SKM-1 treated with dmso at 0.1 percent for 144 hours (cell line): ENCODE measurements around the gene RIC3.

Experiments used
- DNase-seq: peaks from one replicate; lab custom pipeline; 2025; ENCODE audit not compliant: unreplicated experiment; lab: John Stamatoyannopoulos, UW

The RIC3 gene

GRCh38 chr11:8069771-8070170 lies 99.1 kb downstream of the RIC3 start:
- DNase-seq: no peak

DNA sequence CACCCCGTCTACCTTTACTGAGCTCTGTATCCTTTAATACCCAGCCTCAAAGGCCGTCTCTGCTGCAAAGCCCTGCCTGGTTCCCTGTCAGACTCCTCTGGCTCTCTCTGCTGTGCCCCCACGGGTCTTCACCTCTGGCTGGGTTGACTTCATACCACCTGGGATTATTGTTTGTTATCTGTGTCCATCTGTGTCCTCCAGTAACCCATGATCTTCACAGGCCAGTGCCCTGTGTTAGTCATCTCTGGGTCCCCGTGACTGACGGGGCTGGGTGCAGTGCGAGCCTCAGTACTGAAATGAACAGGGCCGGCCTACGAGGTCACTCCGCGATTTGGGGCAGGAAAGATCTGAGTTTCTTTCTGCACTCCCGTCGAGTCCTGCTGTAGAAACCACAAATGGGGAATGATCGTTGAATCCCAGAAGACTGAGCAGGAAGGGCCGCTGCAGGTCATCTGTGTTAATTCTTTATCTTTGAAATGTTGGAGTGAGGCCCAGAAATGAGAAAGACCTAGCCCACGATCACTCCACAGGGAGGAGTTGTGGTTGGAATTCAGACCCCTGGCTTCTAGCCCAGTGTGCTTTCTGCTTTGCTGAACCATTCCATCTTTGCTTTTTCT lies 100.1 kb downstream of the RIC3 start:
- DNase-seq: no peak

GRCh38 chr11:8067929-8068575 lies 100.8 kb downstream of the RIC3 start:
- DNase-seq: no peak

DNA sequence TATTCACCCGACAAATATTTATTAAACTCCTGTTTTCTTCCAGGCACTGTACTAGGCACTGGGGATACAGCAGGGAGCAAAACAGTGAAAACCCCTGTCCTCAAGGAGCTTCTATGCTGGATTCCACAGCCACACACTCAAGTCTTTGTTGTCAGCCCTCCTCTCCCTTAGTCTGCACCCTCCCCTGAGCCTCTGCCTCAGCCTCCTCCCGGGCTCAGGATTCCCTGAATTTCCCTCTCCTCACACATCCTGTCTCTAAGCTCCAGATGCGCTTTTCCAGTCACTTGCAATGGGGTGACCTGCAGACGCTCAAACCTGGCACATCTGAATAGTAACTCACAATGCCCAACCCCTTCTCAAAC lies 101.3 kb downstream of the RIC3 start:
- DNase-seq: no peak

DNA sequence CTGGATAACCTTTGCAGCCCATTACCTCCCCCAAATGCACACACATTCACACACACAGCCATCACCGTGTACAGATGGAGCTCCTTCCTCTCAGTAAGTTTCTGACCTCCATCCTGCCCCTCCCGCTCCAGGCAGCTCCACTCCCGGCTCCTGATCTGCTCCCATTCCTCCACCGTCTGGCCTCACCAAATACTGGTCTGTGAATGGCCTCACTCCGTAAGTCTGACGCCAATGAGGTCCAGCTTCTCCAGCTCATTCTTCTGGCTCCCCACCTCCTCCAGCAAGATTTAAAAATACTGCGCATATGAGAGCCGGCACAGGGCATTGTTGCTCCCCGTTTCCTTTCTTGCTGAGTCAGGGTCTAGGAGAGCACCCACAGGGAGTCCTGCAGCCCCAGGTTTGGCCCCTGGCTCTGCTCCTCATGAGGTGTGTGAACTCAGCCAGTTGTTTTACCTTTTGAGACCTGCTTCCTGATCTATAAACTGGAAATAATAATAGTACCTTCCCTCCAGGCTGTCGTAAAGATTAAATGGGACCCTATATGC lies 101.8 kb downstream of the RIC3 start:
- DNase-seq: no peak

DNA sequence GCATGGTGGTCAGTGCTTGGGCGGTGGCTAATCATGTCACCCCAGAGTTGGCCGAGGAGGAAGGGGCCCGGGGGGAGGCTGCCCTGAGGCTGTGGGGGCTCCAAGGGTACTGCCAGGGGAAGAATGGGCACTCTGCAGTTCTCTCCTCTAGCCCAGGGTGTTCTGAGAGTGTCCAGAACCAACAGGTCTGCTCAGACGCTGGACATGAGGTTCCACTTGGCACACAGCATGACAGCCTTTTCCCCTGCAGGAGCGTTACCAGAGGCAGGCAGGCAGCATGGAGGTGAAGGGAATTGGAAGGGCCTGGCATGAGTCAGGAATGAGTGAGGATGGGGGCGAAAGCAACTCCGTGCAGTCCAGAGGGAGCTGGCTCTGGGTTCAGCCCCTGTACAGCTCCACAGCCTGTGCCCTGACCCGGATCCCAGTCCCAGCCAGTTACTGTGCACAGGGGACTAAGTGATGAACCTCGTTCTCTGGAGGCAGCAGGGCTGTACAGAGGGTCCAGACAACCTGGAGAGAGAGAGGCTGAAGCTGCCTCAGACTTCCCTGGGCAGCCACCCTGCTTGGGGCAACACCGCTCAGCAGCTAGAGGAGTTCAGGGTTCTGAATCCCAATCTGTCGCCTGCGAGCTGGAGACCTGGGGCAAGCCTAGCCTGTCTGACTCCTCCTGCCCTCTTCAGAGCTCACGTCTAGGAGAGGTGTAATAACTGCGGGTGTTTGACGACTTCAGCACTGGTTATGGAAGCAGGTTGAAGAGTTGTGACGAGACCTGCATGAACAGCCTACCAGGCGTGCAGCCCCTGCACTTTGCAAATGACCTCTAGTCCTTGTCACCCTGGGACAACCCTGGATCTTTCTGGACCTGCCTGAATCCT lies 102.6 kb downstream of the RIC3 start:
- no peak for DNase-seq

DNA sequence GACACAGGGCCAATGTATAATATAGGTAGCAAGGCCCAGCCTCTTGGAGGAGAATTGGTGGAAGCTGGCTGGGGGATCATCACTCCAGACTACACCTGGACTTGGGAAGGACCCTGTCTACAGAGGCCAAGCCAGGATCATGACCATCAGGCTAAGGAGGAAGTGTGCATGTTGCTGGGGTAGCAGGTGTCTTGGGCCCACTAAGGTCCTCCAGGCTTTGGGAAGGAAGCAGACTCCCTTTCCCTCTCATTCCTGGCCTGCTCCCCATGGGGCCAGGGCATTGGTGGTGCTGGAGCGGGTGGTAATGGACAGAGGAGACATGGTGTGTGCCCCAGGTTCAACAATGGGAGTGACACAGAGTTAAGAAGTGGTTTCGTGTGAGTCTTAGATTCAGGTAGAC lies 103.8 kb downstream of the RIC3 start:
- no peak for DNase-seq

- no peak for DNase-seq
These were observed 105.5 kb downstream of the RIC3 start for GRCh38 chr11:8063324-8063723.

DNA sequence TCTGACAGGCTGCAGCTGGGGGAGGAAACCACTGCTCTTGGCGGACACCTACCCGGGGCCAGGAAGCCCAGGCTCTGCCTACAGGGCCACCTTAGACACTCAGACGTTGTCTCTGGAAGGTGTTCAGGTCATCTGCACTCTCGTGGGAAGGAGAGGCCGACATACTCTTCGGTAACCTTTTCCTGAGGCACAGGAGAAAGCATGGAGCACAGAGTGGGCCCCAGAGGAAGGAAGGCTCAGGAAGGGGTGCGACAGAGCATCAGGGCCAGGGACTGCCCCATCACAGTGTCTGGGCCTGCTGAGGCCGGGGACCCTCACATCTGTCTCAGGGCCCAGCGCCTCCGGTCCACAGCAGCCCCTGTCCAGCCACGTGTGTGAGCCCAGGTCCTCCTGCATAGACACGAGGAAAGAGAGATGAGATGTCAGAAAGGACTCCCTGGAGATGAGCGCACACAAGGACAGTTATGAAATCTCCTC lies 106.0 kb downstream of the RIC3 start:
- DNase-seq: no peak

GRCh38 chr11:8061555-8062428 lies 107.0 kb downstream of the RIC3 start:
- no peak for DNase-seq

DNA sequence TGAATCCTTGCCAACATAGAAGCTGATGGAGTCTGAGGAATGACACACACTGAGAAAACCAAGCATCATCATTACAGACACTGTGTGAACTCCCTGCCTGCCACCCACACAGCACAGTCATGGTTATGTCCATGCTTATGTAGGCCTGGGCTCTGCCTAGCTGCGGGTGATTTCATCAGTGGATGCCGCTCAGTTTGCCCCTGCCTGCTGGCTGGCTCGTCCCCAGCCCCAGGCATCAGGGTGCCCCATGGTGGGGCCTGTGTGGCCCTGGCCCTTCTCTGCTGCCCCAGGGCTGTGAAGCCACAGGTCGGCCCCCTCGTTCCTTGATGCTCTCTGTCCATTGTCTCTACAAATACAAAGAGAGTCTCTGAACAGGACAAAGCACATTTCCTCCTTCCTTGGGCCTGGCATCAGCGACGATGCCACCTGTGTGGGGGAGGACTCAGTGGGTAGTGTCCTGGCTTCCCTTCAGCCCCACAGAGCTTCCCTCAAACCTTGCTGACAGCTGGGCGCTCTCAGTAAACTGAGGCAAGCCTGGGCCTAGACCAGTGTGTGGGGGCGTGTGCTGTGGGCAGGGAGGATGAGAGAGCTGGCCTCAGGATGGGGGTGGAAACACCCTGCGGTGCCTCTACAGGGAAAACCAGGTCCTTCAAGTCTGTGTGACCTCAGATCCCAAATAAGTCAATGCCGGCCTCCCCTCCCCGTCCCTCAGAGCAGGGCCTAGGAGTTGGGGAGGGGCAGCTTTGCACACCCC lies 107.8 kb downstream of the RIC3 start:
- DNase-seq: no peak

DNA sequence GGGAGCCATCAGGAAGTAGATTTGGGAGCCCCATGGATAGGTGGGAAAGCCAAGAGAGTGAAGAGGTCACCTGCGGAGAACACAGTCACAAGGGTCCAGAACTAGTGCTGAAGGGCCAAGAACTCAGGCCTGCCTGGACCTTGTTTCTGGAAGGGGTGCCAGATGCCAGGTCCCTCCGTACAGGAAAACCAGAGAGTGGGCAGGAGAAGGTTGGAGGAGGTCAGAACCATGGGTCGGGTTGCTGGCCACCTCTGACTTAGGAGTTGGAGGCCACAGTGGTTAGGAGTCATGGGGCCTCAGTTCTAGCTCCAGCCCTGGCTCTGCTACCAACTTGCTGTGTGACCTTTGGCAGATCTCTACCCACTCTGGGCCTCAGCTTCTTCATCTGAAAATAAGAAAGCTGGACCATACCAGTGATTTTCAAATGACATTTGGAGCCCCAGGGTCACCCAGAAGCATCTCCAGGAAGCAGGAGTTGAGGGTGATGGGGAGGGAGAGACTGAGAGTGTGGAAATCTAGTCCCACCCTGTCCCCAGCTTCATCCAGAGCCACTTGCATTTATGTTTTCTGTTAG lies 108.6 kb downstream of the RIC3 start:
- DNase-seq: peak; percentile 85

DNA sequence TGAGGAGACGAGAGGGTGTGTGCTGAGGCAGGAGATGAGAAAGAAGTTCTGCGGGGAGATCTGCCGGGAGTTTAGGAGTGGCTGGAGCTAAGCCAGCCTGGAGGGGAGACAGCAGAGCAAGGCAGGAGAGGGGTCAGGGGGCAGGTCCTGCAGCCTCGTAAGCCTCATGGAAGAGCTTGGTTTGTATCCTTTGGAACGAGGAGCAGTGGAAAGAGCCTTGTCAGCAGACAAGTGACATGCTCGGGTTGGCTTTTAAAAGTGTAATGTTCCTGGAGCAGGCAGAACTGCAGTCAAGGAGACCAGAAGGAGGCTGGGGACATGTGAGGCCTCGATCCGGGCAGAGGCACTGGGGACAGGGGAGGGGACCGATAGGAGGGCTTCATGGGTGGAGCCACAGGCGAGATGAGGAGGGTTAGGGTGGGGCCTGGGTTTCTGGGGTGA lies 109.2 kb downstream of the RIC3 start:
- DNase-seq: no peak

GRCh38 chr11:8059030-8059429 lies 109.8 kb downstream of the RIC3 start:
- DNase-seq: no peak

- no peak for DNase-seq
These were observed 110.6 kb downstream of the RIC3 start for GRCh38 chr11:8058216-8058615.

DNA sequence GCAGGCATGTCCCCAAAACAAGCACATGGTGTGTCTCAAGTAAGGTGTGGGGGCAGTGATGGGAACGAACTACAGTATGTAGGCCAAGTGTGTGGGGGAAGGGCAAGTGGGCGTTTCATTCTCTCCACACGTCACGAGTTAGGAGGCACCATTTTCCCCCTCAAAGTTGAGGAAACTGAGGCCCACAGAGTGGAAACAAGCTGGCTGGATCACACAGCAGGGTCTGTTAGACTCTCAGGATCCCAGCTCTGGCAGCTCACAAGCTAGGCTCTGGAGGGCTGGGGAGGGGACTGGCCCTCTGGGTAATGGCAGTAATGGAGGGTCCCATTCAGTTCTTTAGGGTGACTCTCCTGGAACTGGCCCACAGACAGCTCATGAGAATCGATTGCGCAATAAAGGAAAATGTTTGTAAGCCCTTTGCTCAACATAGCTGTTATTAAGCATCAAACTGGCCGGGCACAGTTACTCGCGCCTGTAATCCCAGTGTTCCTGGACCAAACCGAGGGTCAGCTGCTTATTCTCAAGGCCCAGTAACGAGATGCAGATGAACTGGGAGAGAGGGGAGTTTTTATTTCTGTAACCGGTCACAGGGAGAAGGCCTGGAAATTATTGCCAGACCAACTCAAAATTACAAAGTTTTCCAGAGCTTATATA lies 111.9 kb downstream of the RIC3 start:
- peak; percentile 5 for DNase-seq
